NCI-H510A (cell line): ENCODE results near the gene PPP1R8.

Experiments
- DNase-seq: peaks from one replicate; lab custom pipeline; 2025; lab: John Stamatoyannopoulos, UW

The PPP1R8 gene

DNA sequence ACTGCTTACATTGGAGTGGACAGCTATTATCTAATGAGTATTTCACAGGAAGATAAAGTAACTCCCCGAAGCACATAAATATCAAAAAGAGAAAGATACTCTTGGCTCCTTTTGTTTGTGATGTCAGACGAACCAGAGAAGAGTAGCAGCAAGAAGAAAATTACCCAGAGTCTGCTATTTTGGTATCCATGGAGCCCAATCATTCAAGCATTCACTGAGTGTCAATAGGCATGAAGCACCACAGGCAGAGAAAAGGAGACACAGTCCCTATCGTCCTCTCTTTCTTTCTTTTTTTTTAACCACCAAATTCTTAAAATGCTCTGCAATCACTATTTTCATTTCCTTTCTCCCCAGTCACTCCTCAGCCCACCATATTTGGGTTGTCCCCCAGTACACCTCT lies 63.9 kb downstream of the PPP1R8 start:
- no peak for DNase-seq
